ENCODE data around the gene USP48.

DNA sequence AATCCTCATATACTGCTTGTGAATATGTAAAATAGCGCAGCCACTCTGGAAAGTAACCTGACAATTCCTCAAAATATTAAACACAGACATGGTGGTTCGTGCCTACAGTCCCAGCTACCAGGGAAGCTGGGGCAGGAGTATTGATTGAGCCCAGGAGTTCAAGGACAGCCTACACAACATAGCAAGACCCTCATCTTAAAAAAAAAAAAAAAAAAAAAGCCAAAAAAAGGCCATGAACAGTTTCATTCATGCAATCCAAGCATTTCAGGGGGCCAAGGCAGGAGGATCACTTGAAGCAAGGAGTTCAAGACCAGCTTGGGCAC lies 4.6 kb downstream of the USP48 start:
- TF ChIP-seq CTCF (IDR thresholded peaks at IDR 0.05) (no peak), POLR2A (IDR thresholded peaks at IDR 0.05) (no peak)
